CD4-positive, alpha-beta T cell treated with Interleukin-1 beta for 1 hour (primary cell): Measurements from ENCODE around the gene GXYLT2.
"Not testable (repeated sequence)": the region's sequence is repeated elsewhere in the genome, so short reads cannot be mapped to it uniquely, and the experiment has no call there.

ENCODE experiments used
- DNase-seq, 2 donors: peaks; one replicate each; pipeline ENCODE4 v3.0.0-alpha.2; 2020 to 2022

GXYLT2 gene

DNA sequence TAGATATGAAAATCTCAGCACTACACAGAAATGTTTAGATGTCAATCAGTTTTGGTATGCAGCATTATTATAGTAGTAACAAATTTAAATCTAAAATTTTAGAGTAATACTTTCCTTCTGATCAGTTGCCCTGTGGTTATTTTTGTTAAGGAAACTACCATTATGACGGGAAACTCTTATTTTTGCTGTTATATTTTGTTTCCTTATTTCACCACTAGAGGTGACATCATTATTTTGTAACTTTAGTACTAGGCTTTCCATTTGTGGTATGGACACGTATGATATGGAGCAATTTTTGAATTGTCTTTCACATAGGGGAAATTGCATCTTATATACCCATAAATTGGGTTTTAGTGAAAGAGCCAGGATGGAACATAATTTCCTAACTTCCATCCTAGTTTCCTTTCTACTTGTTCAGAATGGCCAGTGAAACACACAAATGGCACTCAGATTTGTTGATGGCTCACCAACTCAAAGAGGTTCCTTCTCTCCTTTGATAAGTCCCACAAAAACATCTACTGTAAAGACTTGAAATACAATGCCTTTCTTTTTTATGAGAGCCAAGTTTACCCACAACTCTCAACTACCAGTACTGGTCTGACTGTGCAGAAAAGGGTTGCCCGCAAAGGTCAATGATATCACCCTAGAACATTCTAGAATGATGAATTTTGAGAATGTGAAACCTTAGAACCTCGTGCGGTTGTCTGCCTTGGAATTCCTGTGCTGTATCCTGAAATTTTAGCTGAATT is 89.4 kb downstream of the GXYLT2 start:
- no peak for DNase-seq

DNA sequence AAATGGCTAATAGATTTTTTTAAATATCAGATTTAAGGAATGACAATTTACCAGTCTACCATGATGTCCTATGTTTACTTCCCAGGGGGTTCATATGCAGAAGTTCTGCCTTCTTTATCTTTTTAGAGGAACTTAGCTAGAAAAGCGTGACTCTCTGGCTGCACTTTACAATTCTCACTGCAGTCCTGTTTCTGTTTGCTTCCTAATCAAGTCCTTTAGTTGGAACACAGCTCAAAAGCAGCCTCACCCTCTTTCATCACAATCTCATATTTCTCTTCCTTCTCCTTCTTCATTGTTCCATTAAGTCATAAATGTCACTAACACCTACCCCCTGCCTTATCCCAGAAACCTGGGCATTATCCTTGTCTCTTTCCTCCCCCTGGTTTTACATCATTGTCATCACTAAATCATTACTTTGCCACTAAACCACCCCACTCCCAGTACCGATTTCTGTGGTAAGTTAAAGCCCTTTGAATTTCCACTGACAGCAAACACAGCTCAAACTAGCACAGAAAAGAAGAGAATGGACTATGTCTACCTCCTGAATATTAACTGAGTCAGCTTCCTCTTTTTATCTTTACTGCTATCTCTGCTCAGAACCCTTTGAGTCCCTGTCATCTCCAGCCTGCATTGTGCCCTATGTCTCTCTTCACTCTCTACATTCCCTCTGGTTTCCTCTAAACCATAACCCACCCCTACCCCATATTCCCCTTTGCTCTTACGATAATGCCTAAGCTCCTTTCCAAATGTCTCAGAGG is 94.9 kb downstream of the GXYLT2 start:
- DNase-seq = no peak

DNA sequence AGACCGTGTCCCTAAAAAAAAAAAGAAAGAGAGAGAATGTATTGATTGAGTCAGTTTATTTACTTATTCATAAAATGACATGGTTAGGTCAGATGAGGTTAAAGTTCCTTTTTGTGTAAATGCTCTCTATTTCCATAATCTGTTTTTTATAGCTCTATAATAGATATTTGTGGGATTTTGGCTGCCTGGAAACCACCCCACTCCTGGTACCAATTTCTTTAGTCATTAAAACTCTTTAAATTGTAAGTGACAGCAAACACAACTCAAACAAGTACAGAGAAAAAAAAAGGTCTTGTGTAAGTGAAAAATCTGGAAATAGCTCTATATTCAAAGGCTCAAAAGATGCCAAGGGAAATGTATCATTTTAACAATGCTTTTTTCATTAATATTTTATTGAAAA is 97.7 kb downstream of the GXYLT2 start:
- DNase-seq = no peak

- DNase-seq = no peak
These were observed 103.0 kb downstream of the GXYLT2 start for GRCh38 chr3:72990701-72991395.

DNA sequence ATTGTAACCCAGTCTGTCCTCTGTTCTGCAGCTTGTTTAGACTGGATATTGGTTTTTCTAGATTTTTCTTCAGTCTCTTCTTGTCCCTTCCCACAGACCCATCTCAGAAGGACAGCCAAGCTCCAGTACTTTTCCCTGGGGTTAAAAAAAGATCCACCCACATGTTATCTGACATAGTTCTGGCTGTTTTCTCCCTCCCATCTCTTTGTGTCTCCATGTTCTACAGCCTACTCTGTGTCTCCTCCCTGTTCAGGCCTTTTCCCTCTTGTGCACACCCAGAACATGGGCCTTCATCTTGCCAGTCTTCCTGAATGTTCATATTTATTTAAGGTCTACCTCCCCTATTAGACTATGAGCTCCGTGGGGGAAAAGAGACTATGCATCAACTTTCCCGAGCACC is 103.7 kb downstream of the GXYLT2 start:
- DNase-seq = no peak

DNA sequence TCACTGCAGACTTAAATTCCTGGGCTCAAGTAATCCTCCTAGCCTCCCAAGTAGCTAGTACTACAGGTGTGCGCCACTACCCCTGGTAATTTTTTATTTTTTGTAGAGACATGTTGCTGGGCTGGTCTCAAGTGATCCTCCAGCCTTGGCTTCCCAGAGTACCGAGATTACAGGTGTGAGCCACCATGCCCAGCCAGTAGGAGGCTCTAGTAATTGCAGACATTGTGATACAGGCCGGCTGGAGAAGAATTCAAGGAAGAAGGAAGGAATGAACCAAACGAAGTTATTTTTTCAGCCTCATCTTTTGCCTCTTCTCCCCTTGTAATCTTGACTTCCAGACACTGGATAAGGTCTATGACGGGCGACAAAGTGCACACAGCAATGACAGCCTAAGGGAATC is 105.5 kb downstream of the GXYLT2 start:
- no peak for DNase-seq

- DNase-seq = no peak
These were observed 107.5 kb downstream of the GXYLT2 start for GRCh38 chr3:72995337-72995736.

DNA sequence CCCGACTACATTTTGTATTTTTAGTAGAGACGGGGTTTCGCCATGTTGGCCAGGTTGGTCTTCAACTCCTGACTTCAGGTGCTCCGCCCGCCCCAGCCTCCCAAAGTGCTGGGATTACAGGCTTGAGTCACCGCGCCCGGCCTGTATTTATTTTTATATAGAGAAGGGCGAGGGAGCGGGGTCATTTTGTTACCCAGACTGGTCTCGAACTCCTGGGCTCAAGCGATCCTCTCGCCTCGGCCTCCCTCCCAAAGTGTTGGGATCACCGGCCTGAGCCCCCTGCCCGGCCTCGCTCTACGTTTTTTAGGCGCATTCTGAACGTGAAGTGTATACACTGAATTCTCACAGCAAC is 108.3 kb downstream of the GXYLT2 start:
- no peak for DNase-seq

- peak; percentile 92 for DNase-seq
These were observed 108.9 kb downstream of the GXYLT2 start, which contains the start of gene PPP4R2 for GRCh38 chr3:72996473-72997333. Gene PPP4R2, plus strand, starts transcription at chr3:72996811. Its CDS starts 227 bp downstream, at chr3:72997038.

DNA sequence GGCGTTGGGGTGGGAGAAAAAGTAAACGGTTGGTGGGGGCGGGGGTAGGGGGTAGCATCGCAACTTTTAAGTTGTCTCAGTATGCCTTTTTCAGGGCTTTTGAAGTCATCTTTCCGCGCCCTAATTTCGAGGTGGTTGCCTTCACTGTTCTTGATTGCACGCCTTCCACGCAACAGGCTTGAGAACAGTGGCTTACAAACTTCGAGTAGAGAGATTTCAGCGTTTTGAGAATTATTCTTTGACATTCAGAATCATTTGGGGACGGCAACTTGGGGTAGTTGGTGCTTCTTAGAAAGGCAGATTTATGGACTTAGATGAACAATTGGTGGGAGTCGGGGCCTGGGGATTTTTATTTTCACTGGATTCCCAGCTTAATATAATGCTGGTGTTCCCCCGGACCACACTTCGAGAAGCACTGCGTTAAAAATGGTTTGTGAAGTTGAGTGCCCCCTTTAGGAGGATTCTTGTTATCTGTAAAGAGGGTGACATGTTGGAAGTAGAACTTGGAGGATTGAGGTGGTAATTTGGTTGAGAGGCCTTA is 109.6 kb downstream of the GXYLT2 start:
- peak; percentile 36 to 65 for DNase-seq

DNA sequence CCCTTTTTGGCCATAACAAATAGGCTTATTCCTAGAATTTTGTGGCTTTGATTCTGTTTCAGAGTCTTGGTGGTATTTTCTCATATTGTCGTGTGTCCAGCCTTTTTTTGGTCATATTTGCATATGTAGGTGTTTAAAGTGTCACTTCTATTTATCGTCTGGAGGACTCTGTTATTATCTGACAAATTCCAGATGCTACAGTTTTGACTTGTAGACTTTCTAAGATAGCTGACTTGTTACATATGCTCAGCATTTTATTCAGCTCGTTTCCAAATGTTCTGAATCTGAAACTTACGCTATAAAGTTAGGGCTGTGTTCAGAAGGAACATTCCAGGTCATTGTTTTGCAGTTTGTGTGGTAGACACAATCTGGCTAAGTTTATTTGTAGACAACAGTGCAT is 110.6 kb downstream of the GXYLT2 start:
- no peak for DNase-seq

DNA sequence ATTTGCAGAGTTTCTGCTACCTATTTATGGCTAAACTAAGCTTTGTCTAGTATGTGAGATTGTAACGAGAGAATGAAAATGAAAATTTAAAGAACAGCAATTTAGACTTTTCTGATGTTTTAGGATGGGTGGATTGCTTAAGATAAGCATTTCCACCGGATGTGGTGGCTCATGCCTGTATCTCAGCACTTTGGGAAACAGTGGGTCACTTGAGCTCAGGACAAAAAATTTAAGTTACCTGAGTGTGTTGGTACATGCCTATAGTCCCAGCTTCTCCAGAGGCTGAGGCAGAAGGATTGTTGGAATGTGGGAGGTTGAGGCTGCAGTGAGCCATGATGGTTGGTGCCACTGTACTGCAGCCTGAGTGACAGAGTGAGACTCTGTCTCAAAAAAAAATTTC is 112.1 kb downstream of the GXYLT2 start:
- peak in 1 of 2 donors; percentile 29 for DNase-seq

- DNase-seq = not testable (repeated sequence)
These were observed 115.2 kb downstream of the GXYLT2 start for GRCh38 chr3:73003050-73003449.

DNA sequence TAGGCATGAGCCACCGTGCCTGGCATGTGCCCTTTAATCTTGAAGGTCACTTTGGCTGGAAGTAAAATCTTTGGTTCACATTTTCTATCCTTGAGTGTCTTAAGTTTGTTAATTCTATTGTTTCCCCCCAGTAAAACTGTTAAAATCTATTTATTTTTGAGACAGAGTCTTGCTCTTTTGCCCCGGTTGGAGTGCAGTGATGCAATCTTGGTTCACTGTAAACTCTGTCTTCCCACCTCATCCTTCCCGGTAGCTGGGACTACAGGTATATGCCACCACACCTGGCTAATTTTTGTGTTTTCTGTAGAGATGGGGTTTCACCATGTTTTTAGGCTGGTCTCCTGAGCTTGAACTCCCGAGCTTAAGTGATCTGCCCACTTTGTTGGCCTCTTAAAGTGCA is 116.5 kb downstream of the GXYLT2 start:
- DNase-seq = no peak

DNA sequence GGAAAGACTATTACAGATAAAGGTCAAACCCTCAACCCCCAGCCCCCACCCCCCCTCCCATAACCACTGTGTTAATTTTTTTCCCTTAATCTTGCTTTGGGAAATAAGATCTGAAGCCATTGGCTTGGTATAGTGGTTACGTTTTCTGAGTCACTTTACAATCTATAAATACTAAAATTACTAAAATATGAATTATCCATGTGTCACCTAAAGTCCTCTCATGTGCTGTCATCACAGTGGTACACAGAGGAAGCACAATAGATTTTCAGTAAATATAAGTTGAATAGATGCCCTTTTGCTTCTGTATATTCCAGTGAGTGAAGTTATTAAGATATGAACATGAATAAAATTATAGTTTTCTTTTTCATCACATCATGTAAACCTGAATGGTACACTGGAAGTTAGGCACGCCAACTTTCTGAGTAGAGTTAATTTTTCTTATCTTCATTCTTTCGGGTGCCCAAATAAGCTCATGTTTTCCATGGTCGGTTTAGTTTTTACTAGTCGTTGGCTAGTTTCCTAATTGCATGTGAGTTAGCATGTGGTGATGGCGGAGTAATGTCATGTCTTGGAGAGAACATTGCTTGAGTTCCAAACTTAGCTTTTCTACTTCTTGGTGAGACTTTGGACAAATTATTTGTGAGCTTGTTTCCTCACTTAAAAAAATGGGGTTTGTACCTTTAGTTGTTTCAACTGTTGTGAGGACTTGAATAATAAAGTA is 120.3 kb downstream of the GXYLT2 start:
- DNase-seq = no peak

DNA sequence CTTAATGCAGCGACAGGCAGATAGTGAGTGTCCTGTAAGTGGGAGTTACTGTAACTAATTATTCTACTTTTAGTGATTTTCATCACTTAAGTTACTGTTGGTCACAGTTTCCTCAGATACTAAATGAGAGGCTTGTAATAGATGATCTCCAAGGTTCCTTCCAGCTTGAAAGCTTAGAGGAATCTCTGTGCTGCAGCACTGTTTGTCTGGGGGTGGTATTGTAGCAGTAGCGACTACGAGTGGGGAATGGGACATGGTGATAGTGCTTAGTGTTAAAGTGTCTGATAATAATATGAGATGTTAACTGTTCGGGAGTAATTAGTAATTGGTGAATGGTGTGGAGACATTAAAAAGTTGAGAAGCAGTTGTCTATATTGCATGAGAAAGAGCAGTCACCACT is 121.2 kb downstream of the GXYLT2 start:
- no peak for DNase-seq

DNA sequence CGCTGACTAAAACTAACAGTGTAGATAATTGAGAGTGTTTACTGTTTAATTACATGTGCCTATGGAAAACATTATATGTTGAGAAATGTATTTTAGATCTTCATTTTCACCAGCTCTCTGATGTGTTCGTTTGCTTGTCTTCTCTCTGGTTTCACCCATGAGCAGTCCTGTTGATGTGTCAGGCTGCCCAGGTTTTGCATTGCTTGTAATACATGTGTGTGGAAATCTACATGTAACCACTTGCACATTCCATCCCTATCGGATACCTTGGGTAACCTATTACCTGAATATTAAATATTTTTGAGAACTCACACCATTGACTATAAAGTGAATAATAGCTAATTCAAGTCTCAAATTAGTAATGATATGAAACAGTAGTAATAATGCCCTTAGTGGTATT is 121.9 kb downstream of the GXYLT2 start:
- no peak for DNase-seq

DNA sequence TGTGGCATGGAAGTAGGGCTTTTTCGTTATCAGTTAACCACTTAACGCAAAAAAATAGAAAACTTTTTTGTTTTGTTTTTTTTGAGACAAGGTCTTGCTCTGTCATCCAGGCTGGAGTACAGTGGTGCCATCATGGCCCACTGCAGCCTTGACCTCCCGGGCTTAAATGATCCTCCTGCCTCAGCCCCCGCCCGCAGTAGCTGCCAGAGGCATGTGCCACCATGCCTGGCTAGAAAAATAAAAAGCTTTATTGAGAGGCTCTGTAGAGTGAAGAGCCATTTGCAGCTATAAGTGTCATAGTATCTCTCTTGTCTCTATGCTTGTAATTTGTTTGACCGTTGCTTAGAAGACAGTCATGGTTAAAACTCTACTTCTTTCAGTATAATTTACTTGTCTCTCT is 122.3 kb downstream of the GXYLT2 start:
- DNase-seq = no peak

- DNase-seq = no peak
These were observed 130.5 kb downstream of the GXYLT2 start for GRCh38 chr3:73018298-73018697.

DNA sequence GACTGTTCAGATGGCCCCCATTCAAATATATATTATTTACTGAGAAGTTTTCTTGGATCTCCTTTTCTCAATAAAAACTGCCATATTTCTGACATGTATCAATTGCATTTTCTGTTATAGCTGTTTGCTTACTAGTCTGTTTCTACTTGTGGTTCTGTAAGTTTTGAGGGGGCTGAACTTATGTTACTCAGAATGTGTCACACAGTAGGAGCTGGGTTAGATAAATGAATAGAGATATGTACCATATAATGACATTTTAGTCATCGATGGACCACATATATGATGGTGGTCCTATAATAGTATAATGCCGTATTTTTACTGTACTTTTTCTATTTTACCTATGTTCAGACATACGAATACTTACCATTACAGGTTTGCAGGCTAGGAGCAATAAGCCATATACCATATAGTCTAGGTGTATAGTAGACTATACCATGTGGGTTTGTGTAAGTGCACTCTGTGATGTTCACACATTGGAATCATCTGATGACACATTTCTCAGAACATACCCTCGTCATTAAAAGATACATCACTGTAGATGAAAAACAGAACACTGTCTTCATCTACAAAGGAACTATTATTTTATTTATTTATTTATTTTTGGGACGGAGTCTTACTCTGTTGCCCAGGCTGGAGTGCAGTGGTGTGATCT is 131.1 kb downstream of the GXYLT2 start:
- DNase-seq = no peak

- no peak for DNase-seq
These were observed 133.5 kb downstream of the GXYLT2 start for GRCh38 chr3:73021301-73021835.
